MM.1S (cell line): Measurements from ENCODE around the gene CNTNAP4.

ENCODE experiments used
- EZH2 ChIP-seq: fragments of 300-600 bp; sonication (generic); optimal IDR thresholded peaks from 2 replicates; pipeline ENCODE3; 2017; ENCODE audit warnings: low read depth, mild to moderate bottlenecking, antibody characterized with exemption, low read length, mixed read lengths
- TF ChIP-seq, protein P1 (sequence below): fragments of 300-600 bp; sonication (generic); IDR thresholded peaks from 2 replicates; pipeline ENCODE4 v1.5.1; 2016; ENCODE audit warnings: antibody characterized with exemption, low read length, mixed read lengths

DNA sequence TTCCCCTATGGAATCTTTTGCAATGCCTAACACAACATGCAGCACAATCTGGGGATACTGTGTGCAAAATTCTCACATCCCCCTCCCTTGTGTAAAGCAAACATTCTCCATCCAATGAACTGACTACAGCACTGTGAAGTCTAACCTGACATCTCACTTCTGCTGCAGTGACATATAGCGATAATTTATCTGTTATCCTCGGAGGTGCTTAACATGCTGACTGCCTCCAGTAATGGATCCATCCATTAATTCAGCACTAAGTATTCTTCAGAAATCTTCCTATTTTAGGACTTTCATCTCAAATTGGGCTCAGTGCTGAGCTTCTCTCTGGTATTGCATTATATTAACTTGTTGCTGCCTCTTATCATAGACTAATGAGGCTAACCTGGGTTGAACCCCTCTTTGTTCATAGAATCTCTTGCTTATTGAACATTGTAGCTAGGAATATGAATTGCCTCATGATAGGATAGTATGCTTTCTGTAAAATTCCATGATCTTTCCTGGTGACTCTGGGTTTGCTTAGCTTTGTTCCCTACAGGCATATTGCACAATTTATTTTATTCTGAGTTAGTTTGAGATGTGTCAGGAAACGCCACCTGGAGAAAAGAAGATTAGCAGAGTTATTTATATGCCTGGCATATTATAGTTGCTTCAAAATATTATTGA, 187.9 kb downstream of the CNTNAP4 start:
- TF ChIP-seq, protein P1, sequence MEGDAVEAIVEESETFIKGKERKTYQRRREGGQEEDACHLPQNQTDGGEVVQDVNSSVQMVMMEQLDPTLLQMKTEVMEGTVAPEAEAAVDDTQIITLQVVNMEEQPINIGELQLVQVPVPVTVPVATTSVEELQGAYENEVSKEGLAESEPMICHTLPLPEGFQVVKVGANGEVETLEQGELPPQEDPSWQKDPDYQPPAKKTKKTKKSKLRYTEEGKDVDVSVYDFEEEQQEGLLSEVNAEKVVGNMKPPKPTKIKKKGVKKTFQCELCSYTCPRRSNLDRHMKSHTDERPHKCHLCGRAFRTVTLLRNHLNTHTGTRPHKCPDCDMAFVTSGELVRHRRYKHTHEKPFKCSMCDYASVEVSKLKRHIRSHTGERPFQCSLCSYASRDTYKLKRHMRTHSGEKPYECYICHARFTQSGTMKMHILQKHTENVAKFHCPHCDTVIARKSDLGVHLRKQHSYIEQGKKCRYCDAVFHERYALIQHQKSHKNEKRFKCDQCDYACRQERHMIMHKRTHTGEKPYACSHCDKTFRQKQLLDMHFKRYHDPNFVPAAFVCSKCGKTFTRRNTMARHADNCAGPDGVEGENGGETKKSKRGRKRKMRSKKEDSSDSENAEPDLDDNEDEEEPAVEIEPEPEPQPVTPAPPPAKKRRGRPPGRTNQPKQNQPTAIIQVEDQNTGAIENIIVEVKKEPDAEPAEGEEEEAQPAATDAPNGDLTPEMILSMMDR = no peak
- TF ChIP-seq EZH2 = no peak
